IPS DF 19.7 (cell line): ENCODE measurements around the gene HS2ST1.

Experiments
- DNase-seq: peaks from one replicate; pipeline ENCODE4 v3.0.0-alpha.2; 2013; ENCODE audit warnings: low read depth, low spot score

The HS2ST1 gene

GRCh38 chr1:87136607-87137341, 222.3 kb downstream of the HS2ST1 start:
- DNase-seq, result no peak

DNA sequence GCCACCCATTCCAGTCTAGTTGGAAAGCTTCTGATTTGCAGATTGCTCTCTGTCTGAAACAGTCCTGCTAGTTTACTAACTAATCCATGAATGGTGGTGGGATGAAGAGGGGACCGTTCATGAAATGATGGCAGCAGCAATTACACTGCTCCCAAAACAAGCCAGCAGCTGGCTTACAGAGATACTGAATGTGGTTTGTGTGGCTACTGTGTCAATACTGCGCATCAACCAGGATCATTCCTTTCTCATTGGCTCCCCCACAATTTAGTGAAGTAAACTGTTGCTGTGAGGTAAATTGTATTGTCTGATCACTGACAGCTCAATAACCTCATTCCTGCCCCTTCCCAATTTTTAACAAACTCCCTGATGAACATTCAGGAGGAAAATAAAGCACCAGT, 222.9 kb downstream of the HS2ST1 start:
- DNase-seq, result no peak

- DNase-seq, result no peak
Measured at GRCh38 chr1:87140831-87141540, 226.6 kb downstream of the HS2ST1 start.

DNA sequence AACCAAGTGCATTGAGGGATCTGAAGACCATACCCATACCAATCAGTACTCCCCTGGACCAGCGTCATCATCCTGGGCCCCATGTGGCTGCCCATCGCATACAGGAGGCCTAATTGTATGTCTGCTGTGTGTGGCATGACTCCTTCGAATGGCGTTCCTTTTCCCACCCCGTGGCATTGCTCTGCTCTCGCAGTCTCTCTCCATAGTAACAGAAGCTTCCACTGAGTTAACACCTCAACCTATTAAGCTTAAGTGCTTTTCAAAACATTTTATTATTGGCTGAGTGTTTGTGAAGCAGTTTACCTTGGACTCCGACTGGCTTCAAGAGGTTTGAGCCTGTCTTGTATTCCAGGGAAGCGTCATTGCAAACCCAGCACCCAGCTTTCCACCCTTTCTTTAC, 227.1 kb downstream of the HS2ST1 start:
- DNase-seq, result no peak

DNA sequence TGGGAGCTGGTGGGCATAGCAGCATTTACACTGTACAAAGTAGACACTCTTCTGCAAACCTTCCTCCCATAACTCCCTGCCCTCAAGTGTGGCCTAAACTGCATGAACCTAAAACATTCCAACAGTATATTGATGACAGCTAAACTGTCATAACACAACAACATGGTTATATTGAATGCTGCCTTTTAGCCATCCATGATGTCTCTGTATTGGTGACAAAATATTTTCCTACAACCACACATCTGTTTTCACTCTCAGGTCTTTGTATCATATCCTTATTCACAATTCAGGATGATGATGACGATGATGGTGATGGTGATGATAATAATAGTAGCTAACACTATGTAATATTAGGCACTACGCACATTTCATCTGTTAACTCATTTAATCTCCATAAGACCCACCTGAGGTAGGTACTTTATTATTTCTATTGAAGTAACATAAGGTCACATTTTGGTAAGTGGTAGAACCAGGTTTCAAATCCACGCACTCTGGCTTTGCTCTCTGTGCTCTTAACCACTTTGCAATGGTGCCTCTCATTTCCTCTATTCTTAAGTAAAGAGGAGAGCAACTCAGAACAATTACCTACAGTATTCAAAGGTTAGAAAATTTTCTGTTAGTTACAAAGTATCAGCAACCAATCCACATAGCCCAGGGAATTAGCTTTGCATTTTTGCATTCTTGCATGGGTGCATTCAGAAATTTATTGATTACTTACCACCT, 229.1 kb downstream of the HS2ST1 start:
- DNase-seq, result no peak

- no peak for DNase-seq
Measured at GRCh38 chr1:87144316-87144895, 230.0 kb downstream of the HS2ST1 start.

DNA sequence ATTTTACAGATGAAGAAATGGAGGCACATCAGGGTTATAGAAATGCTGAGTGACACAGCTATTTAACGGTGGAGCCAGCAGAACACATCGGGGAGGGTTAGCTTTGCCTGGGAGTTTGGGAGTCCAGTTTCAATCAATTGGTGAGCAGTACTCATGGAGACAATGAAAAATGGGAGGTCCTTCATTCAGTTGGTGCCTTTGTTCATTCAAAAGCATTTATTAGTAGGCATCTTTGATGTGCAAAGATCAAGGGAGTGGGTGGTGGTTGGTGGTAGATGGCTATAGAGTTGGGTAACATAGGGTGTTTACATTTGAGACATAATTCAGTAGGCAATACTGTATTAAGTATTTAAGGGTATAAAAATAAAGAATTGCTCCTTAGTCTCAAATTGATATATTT, 230.5 kb downstream of the HS2ST1 start:
- DNase-seq, result no peak

GRCh38 chr1:87146538-87146937, 232.1 kb downstream of the HS2ST1 start:
- no peak for DNase-seq

DNA sequence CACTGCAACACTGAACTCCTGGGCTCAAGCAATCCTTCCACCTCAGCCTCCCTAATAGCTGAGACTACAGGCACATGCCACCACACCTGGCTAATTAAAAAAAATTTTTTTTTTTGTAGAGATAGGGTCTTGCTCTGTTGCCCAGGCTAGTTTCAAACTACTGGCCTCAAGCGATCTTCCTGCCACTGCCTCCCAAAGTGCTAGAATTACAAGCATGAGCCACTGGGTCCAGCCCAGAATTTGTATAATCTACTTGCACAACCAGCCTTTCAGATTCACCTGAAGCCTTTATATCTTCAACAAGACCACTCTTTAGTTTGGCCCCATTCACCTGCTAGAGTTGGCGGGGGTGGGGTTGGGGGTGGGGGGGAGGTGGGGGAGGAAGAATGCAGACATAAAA, 232.6 kb downstream of the HS2ST1 start:
- DNase-seq, result no peak

DNA sequence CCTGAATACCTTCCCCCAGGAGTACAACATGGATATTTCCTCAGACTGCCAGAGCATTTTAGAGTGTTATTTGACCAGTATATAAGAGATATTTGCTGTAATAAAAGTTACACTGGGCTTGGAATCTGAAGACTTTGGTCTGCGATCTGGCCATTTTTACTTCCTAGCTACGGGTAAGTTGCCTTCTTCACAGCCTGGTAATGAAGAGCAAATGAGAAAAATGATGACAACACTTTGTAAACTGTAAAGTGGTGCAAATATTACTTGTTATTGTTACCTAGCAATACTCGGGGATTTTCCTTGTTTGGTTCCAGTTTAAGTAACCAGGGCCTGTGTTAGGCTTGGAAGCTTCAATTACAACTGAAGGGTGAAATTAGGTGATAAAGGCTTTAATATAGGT, 233.4 kb downstream of the HS2ST1 start:
- DNase-seq, result no peak

DNA sequence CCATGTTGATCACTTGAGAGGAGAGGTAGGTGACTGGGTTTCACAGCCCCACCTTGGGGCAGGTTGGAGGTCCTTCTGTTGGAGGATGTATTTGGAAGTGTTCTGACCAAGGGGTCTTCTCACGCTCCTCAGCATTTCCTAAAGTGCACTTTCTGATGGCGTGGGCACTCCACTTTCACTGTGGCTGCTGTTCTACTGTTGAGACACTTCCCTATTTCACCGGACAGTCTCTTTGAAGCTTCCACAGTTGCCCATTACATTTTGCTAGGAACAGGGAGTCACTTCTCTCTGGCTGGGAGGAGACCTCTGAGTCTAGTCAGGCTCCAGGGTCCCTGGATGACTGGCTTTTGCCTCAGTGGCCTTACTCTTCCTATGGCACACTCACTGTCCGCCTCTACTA, 234.2 kb downstream of the HS2ST1 start:
- no peak for DNase-seq

DNA sequence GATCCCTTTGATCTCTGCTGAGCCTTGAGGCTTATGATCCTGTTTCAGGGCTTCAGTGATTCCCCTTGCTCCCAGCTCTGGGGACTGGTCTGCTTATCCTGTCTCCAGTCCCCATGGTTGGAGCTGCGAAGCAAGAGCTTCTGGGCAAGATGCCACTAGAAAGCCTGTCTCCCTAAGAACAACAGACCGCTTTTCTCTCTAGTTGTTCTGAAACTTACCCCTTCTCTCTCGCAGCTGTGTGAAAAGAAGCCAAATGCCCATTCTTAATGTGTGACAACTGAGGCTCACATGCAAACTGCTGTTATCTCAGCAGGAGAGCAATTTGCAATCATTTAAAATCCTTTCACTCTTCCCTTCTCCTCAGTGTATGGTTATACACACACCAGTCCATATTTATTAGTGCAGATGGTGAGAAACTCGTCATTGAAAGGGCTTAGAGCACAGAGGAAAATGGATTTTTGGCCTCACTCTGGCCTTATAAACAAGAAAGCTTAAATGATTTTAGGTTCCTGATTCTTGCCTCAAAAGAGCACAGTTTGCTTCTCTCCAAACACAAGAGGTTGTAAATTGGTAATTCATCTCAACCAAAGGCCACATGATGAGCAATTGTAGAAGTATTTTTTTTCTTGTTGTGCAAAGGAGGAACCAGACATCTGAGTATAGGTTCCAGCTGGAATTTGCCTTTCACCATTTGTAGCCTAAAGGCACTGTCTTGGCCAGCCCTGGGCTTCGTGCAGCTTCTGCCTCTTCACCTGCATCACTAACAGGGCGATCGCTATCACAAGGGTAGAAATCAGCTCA, 235.0 kb downstream of the HS2ST1 start:
- no peak for DNase-seq

DNA sequence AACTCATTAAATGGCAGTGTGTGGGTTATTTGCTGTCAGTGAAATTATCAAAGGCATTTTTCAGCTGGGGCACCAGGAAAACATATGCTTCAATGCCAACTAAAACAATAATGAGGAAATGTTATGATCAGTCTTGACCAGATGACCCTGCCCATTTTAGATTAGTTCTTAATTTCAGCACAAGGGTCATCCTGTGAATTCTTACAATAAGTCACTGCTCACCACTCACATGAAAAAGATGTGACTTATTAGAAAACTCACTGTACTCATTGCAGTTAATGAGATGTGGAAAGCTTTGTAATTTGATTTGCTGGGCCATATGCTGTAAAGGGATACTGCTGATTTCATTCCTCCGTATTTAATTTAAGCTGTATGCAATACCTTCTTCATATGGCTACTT, 235.7 kb downstream of the HS2ST1 start:
- no peak for DNase-seq

GRCh38 chr1:87151500-87152421, 237.3 kb downstream of the HS2ST1 start:
- no peak for DNase-seq

GRCh38 chr1:87154384-87154783, 239.9 kb downstream of the HS2ST1 start:
- no peak for DNase-seq

GRCh38 chr1:87155170-87155569, 240.7 kb downstream of the HS2ST1 start:
- no peak for DNase-seq

GRCh38 chr1:87155648-87156047, 241.2 kb downstream of the HS2ST1 start:
- DNase-seq, result no peak

GRCh38 chr1:87156124-87156523, 241.7 kb downstream of the HS2ST1 start:
- no peak for DNase-seq

GRCh38 chr1:87159378-87159915, 245.0 kb downstream of the HS2ST1 start:
- no peak for DNase-seq
